CD14-positive monocyte (primary cell): ENCODE results near the gene CBLB. TPM values are rescaled to one million over a fixed set of nuclear protein-coding genes. Genes with fewer than 3 reads are reported as not detected.
A peak's percentile ranks its signal among the peaks of the same experiment; 100 is the strongest.

ENCODE experiments used
- DNase-seq, 3 donors: peaks; one replicate each; pipeline ENCODE4 v3.0.0-alpha.2; 2011 to 2022
- H2AFZ ChIP-seq: 2 replicates; pipeline ENCODE4 v1.6.0; 2012; ENCODE audit warnings: mild to moderate bottlenecking, low read depth, low read length, inconsistent platforms; ENCODE audit not compliant: insufficient read depth, poor library complexity, severe bottlenecking
- H3K27ac ChIP-seq, 2 donors: 1 replicate in 1 of 2; 2 replicates in 1 of 2; pipeline ENCODE4 v1.5.1; 2012 to 2013; ENCODE audit warnings: low read length in 2 of 2, control low read depth in 1 of 2, inconsistent platforms in 1 of 2, low read depth in 1 of 2, mild to moderate bottlenecking in 1 of 2
- H3K27me3 ChIP-seq, 2 donors: one replicate each; pipeline versions ENCODE4 v1.6.0 to v1.6.1; 2011 to 2013; ENCODE audit warnings: low read length in 2 of 2; ENCODE audit not compliant: control insufficient read depth in 2 of 2, insufficient read depth in 2 of 2
- H3K36me3 ChIP-seq, 2 donors: replicated peaks in 1 of 2; 1 replicate in 1 of 2; 2 replicates in 1 of 2; pipeline versions ENCODE4 v1.5.1 to v1.6.1; 2012 to 2013; ENCODE audit warnings: low read length in 2 of 2, control low read depth in 1 of 2, inconsistent platforms in 1 of 2, mild to moderate bottlenecking in 1 of 2; ENCODE audit not compliant: insufficient read depth in 2 of 2, control insufficient read depth in 1 of 2
- H3K4me1 ChIP-seq, 2 donors: 1 replicate in 1 of 2; 2 replicates in 1 of 2; pipeline versions ENCODE4 v1.5.1 to v1.6.1; 2012 to 2013; ENCODE audit warnings: low read length in 2 of 2, control low read depth in 1 of 2, inconsistent platforms in 1 of 2, mild to moderate bottlenecking in 1 of 2, moderate library complexity in 1 of 2; ENCODE audit not compliant: insufficient read depth in 2 of 2, control insufficient read depth in 1 of 2
- H3K4me2 ChIP-seq: replicated peaks from 2 replicates; pipeline ENCODE3; 2012; ENCODE audit warnings: low read length, moderate library complexity, mild to moderate bottlenecking; ENCODE audit not compliant: poor library complexity, severe bottlenecking; ENCODE audit errors: extremely low read depth
- H3K4me3 ChIP-seq, 3 experiments: fragments of 200-600 bp in 1 of 3; sonication (generic) in 1 of 3; replicated peaks in 1 of 3; 1 replicate in 2 of 3; 2 replicates in 1 of 3; pipeline ENCODE4 v1.5.1; 2011 to 2013; ENCODE audit warnings: low read length in 3 of 3, mild to moderate bottlenecking in 3 of 3, control low read depth in 2 of 3, low read depth in 2 of 3, inconsistent platforms in 1 of 3, moderate library complexity in 1 of 3
- H3K79me2 ChIP-seq: 2 replicates; pipeline ENCODE4 v1.6.0; 2012; ENCODE audit warnings: mild to moderate bottlenecking, control low read depth, inconsistent platforms, low read length, moderate library complexity; ENCODE audit not compliant: insufficient read depth
- H3K9ac ChIP-seq: 2 replicates; pipeline ENCODE4 v1.6.0; 2017; ENCODE audit warnings: low read length, mild to moderate bottlenecking; ENCODE audit not compliant: insufficient read depth, poor library complexity, severe bottlenecking
- H3K9me3 ChIP-seq, 2 donors: replicated peaks in 1 of 2; 1 replicate in 1 of 2; 2 replicates in 1 of 2; pipeline versions ENCODE4 v1.5.1 to v1.6.1; 2012 to 2013; ENCODE audit warnings: low read length in 2 of 2, control low read depth in 1 of 2; ENCODE audit not compliant: control insufficient read depth in 1 of 2, insufficient read depth in 1 of 2
- H4K20me1 ChIP-seq: 2 replicates; pipeline ENCODE4 v1.6.0; 2012; ENCODE audit warnings: mild to moderate bottlenecking, low read length, control low read depth, moderate library complexity; ENCODE audit not compliant: insufficient read depth
- H3K27ac Mint-ChIP-seq, 7 donors: one replicate each; pipeline ENCODE4 v1.8.0; 2020; ENCODE audit warnings: mild to moderate bottlenecking in 7 of 7, mixed read lengths in 7 of 7, moderate library complexity in 6 of 7, inconsistent platforms in 2 of 7
- H3K27me3 Mint-ChIP-seq, 3 donors: one replicate each; pipeline ENCODE4 v1.8.0; 2021 to 2022; ENCODE audit warnings: low read depth in 3 of 3, mild to moderate bottlenecking in 3 of 3, mixed read lengths in 3 of 3, moderate library complexity in 3 of 3, inconsistent platforms in 1 of 3
- H3K36me3 Mint-ChIP-seq, 2 donors: one replicate each; pipeline ENCODE4 v1.8.0; 2020; ENCODE audit warnings: mixed read lengths in 2 of 2, inconsistent platforms in 1 of 2, mild to moderate bottlenecking in 1 of 2
- H3K4me1 Mint-ChIP-seq: one replicate; pipeline ENCODE4 v1.8.0; 2020; ENCODE audit warnings: mild to moderate bottlenecking, mixed read lengths
- H3K4me3 Mint-ChIP-seq, 2 donors: one replicate each; pipeline ENCODE4 v1.8.0; 2020; ENCODE audit warnings: mild to moderate bottlenecking in 2 of 2, mixed read lengths in 2 of 2, moderate library complexity in 1 of 2
- H3K9me3 Mint-ChIP-seq, 7 donors: one replicate each; pipeline ENCODE4 v1.8.0; 2020 to 2022; ENCODE audit warnings: mixed read lengths in 7 of 7, mild to moderate bottlenecking in 6 of 7, moderate library complexity in 6 of 7, inconsistent platforms in 2 of 7
- WGBS: methylation state at CpG from one replicate; pipeline ENCODE4 v1.1.5; 2013; ENCODE audit warnings: missing lambda C conversion rate; ENCODE audit not compliant: insufficient coverage; 5-methylcytosine and 5-hydroxymethylcytosine counted together
- intact Hi-C, 2 donors: fragments of 100-400 bp; cut with micrococcal nuclease; formaldehyde crosslinking; loops; one replicate each; pipeline versions ENCODE4 v1.15.0 to v1.15.1; 2023
- polyA plus RNA-seq, 3 donors: library from polyadenylated mRNA; depleted of rRNA in 1 of 3; unstranded in 2 of 3; stranded (reverse) in 1 of 3; fragments of 300-500 nt in 2 of 3; fragments of >200 nt in 1 of 3; fragmentation: Illumina TruSeq in 2 of 3; gene quantifications; 1 replicate in 2 of 3; 2 replicates in 1 of 3; pipeline ENCODE4 v1.2.3, GENCODE V29; 2012 to 2021
- TF ChIP-seq, protein P1 (sequence below): fragments of 200-600 bp; IDR thresholded peaks from one replicate; pipeline ENCODE4 v1.8.0; 2022; ENCODE audit warnings: antibody characterized with exemption, mild to moderate bottlenecking

CBLB gene
- polyA plus RNA-seq, 3 donors = 1.6 to 8.1 (median 3.6) TPM

DNA sequence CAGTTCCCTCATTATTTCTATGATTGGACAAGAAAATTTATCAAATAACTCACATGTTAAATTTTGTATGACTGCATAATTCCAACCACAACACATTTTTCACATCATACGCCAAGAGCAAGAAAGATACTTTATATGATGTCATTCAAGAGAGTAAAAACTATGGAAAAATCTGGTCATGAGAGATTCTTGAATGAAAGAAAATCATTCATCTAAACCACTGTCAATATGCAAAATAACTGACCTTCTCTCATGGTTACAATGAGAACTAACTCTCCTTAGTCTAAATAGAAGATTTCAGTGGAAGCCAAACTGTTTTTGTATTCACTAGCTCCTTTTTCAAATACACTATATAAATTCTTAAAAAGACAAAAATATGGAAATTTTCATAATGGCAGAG, 124.6 kb downstream of the CBLB start:
- intact Hi-C loops = no loop called here
- Mint-ChIP-seq H3K4me3 (no peak overlapping the region), H3K27me3 (no peaks in the 10 kb centered on the region), H3K4me1 (peaks cover 20% of the 10 kb centered on the region), H3K27ac (no peak overlapping the region), H3K9me3 (peaks cover 3 to 11% (median 7%) of the 10 kb centered on the region in 7 donors), H3K36me3 (peaks cover 19 to 23% of the 10 kb centered on the region in 2 donors)
- H2AFZ ChIP-seq = no peak overlapping the region
- H3K4me2 ChIP-seq = no peak overlapping the region
- H3K9me3 ChIP-seq = no peaks in the 10 kb centered on the region
- TF ChIP-seq, protein P1, sequence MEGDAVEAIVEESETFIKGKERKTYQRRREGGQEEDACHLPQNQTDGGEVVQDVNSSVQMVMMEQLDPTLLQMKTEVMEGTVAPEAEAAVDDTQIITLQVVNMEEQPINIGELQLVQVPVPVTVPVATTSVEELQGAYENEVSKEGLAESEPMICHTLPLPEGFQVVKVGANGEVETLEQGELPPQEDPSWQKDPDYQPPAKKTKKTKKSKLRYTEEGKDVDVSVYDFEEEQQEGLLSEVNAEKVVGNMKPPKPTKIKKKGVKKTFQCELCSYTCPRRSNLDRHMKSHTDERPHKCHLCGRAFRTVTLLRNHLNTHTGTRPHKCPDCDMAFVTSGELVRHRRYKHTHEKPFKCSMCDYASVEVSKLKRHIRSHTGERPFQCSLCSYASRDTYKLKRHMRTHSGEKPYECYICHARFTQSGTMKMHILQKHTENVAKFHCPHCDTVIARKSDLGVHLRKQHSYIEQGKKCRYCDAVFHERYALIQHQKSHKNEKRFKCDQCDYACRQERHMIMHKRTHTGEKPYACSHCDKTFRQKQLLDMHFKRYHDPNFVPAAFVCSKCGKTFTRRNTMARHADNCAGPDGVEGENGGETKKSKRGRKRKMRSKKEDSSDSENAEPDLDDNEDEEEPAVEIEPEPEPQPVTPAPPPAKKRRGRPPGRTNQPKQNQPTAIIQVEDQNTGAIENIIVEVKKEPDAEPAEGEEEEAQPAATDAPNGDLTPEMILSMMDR = no peak
- no peak overlapping the region for H3K9ac ChIP-seq
- H4K20me1 ChIP-seq = no peaks in the 10 kb centered on the region
- H3K79me2 ChIP-seq = no peaks in the 10 kb centered on the region
- no peak for DNase-seq
- peaks cover 0 to 6% of the 10 kb centered on the region in 2 donors for H3K4me1 ChIP-seq
- H3K36me3 ChIP-seq = peaks cover 0 to 9% of the 10 kb centered on the region in 2 donors
- no peak overlapping the region for H3K27ac ChIP-seq
- H3K4me3 ChIP-seq = no peak overlapping the region
- no CpG with 5 or more reads among the region's 1 CpG for WGBS
- H3K27me3 ChIP-seq = no peaks in the 10 kb centered on the region

DNA sequence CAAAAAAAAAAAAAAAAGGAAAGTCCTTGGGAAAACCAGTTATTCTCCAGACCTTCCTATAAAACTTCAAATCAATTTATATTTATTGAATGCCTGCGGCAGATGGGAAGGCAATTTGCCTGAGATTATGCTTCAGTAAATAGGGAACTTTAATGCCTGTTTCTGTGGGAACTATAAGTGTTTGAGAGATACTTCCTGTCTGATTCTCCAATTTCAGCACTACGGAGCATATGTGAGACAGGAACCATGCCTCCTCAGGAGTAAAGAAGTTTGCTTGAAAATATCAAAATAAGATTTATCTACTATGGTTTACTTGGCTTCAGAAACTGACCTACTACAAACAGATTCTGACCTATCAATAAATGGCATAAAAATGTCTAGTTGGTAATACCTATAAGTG, 135.5 kb downstream of the CBLB start:
- H3K4me3 ChIP-seq = no peak overlapping the region
- Mint-ChIP-seq H3K27me3 (no peaks in the 10 kb centered on the region), H3K9me3 (no peaks in the 10 kb centered on the region), H3K27ac (no peak overlapping the region), H3K4me3 (no peak overlapping the region), H3K36me3 (peaks cover 2 to 3% of the 10 kb centered on the region in 2 donors), H3K4me1 (peaks cover 16% of the 10 kb centered on the region)
- peaks cover 6 to 36% of the 10 kb centered on the region in 2 donors for H3K4me1 ChIP-seq
- intact Hi-C loops = no loop called here
- no peaks in the 10 kb centered on the region for H3K9me3 ChIP-seq
- H2AFZ ChIP-seq = no peak overlapping the region
- H3K79me2 ChIP-seq = no peaks in the 10 kb centered on the region
- no CpG with 5 or more reads among the region's 2 CpGs for WGBS
- H3K27ac ChIP-seq = no peak overlapping the region
- H4K20me1 ChIP-seq = no peaks in the 10 kb centered on the region
- no peaks in the 10 kb centered on the region for H3K27me3 ChIP-seq
- no peaks in the 10 kb centered on the region for H3K36me3 ChIP-seq
- TF ChIP-seq, protein P1 = no peak
- no peak overlapping the region for H3K9ac ChIP-seq
- H3K4me2 ChIP-seq = no peak overlapping the region
- peak in 1 of 3 donors; percentile 10 for DNase-seq
